ENCODE measurements around the gene TCFL5.

Gene TCFL5

GRCh38 chr20:62808211-62808865, 53.3 kb downstream of the TCFL5 start:
- Histone ChIP-seq H3K4me3 (no peak overlapping the region), H3K36me3 (ENCODE audit: insufficient read depth, low read length) (peaks cover 16% of the 10 kb centered on the region; the same call in 1 of the 2 replicates), H3K9me3 (ENCODE audit: low read depth, low read length) (no peaks in the 10 kb centered on the region), H3K9ac (ENCODE audit: insufficient read length) (no peak overlapping the region), H3K27ac (no peak overlapping the region)
- DNase-seq (ENCODE audit: low read depth, low spot score) = no peak
- TF ChIP-seq EZH2 (IDR thresholded peaks at IDR 0.05) (no peak), POLR2AphosphoS5 (IDR thresholded peaks at IDR 0.05; ENCODE audit: borderline replicate concordance, low read depth, low read length) (no peak), FOXP2 (optimal IDR thresholded peaks at IDR 0.05; ENCODE audit: control extremely low read depth, extremely low read length, insufficient read depth) (no peak)

GRCh38 chr20:62807444-62808210, 54.0 kb downstream of the TCFL5 start:
- TF ChIP-seq FOXP2 (optimal IDR thresholded peaks at IDR 0.05; ENCODE audit: control extremely low read depth, extremely low read length, insufficient read depth) = no peak
- no peak for TF ChIP-seq EZH2 (IDR thresholded peaks at IDR 0.05)
- TF ChIP-seq POLR2AphosphoS5 (IDR thresholded peaks at IDR 0.05; ENCODE audit: borderline replicate concordance, low read depth, low read length) = no peak
- DNase-seq (ENCODE audit: low read depth, low spot score) = no peak
- no peak overlapping the region for H3K27ac ChIP-seq
- no peak overlapping the region for H3K9ac ChIP-seq (ENCODE audit: insufficient read length)
- peaks cover 16% of the 10 kb centered on the region; the same call in 1 of the 2 replicates for H3K36me3 ChIP-seq (ENCODE audit: insufficient read depth, low read length)
- H3K4me3 ChIP-seq = no peak overlapping the region
- H3K9me3 ChIP-seq (ENCODE audit: low read depth, low read length) = no peaks in the 10 kb centered on the region

DNA sequence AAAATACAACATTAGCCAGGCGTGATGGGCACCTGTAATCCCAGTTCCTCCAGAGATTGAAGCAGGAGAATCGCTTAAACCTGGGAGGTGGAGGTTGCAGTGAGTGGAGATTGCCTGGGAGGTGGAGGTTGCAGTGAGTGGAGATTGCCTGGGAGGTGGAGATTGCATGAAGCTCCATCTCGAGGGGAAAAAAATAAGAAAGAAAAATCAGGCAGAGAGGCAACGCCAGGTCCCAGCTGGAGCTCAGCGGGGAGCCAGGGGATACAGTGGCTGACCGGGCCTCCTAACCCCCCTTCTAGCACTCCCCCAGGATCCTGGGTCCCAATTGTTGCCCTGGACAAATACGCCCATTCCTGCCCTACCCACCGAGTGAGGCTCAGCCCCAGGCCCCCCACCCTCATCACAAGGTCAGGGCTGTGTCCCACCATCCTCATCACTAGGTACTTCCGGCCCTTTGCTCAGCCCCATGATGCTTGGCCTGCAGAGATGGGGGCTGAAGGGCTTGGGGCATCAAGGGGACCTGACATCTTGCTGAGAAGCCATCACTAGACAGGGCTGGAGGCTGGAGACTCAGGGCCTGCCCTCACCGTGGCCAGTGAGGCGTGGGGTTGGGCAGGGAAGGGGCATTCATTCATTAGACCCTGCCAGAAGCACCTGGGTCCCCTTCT, 55.1 kb downstream of the TCFL5 start:
- Histone ChIP-seq H3K9ac (ENCODE audit: insufficient read length) (peak overlapping the region; percentile 81), H3K4me3 (peak overlapping the region; percentile 91), H3K36me3 (ENCODE audit: insufficient read depth, low read length) (peaks cover 14% of the 10 kb centered on the region; the same call in 1 of the 2 replicates), H3K27ac (no peak overlapping the region), H3K9me3 (ENCODE audit: low read depth, low read length) (no peaks in the 10 kb centered on the region)
- no peak for TF ChIP-seq FOXP2 (optimal IDR thresholded peaks at IDR 0.05; ENCODE audit: control extremely low read depth, extremely low read length, insufficient read depth)
- TF ChIP-seq EZH2 (IDR thresholded peaks at IDR 0.05) = no peak
- TF ChIP-seq POLR2AphosphoS5 (IDR thresholded peaks at IDR 0.05; ENCODE audit: borderline replicate concordance, low read depth, low read length) = no peak
- no peak for DNase-seq (ENCODE audit: low read depth, low spot score)

- Histone ChIP-seq H3K27ac (no peak overlapping the region), H3K4me3 (peak overlapping the region; percentile 91), H3K9ac (ENCODE audit: insufficient read length) (peak overlapping the region; percentile 81), H3K9me3 (ENCODE audit: low read depth, low read length) (no peaks in the 10 kb centered on the region), H3K36me3 (ENCODE audit: insufficient read depth, low read length) (peaks cover 14% of the 10 kb centered on the region; the same call in 1 of the 2 replicates)
- no peak for DNase-seq (ENCODE audit: low read depth, low spot score)
- TF ChIP-seq POLR2AphosphoS5 (IDR thresholded peaks at IDR 0.05; ENCODE audit: borderline replicate concordance, low read depth, low read length) = no peak
- no peak for TF ChIP-seq EZH2 (IDR thresholded peaks at IDR 0.05)
- TF ChIP-seq FOXP2 (optimal IDR thresholded peaks at IDR 0.05; ENCODE audit: control extremely low read depth, extremely low read length, insufficient read depth) = no peak
Observed at GRCh38 chr20:62805711-62806382, 55.8 kb downstream of the TCFL5 start.

GRCh38 chr20:62805155-62805710, 56.4 kb downstream of the TCFL5 start:
- peaks cover 19% of the 10 kb centered on the region for H3K36me3 ChIP-seq (ENCODE audit: insufficient read depth, low read length)
- no peak for DNase-seq (ENCODE audit: low read depth, low spot score)
- H3K9me3 ChIP-seq (ENCODE audit: low read depth, low read length) = no peaks in the 10 kb centered on the region
- H3K27ac ChIP-seq = no peak overlapping the region
- peak overlapping the region; percentile 91 for H3K4me3 ChIP-seq
- TF ChIP-seq FOXP2 (optimal IDR thresholded peaks at IDR 0.05; ENCODE audit: control extremely low read depth, extremely low read length, insufficient read depth) (no peak), EZH2 (IDR thresholded peaks at IDR 0.05) (no peak), POLR2AphosphoS5 (IDR thresholded peaks at IDR 0.05; ENCODE audit: borderline replicate concordance, low read depth, low read length) (no peak)
- H3K9ac ChIP-seq (ENCODE audit: insufficient read length) = peak overlapping the region; percentile 81

DNA sequence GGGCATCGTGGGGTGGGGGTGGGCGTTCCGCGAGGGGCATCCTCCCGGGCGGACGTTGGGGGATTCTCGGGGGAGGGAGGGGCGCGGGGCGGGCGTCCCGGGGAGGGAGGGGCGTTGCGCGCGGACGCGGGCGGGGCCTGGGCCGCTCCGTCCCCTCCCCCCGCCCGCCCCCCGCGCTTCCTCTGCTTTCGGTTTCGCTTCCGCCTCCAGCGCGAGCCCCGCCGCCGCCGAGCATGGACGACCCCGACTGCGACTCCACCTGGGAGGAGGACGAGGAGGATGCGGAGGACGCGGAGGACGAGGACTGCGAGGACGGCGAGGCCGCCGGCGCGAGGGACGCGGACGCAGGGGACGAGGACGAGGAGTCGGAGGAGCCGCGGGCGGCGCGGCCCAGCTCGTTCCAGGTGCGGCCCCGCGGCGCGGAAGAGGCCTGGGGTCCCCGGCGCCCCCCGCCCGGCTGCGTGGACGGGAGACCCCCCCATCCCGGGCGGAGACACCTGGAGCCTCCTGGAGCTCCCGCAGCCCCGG, 56.9 kb downstream of the TCFL5 start, which contains the start of gene OGFR:
Gene OGFR (plus strand): TSS at position 209 of the 528 bp plus-strand sequence. CDS start 25 bp downstream, at position 234.
- H3K4me3 ChIP-seq = peak within 1 kb of the TSS; percentile 91
- H3K36me3 ChIP-seq (ENCODE audit: insufficient read depth, low read length) = peaks cover 21% of the 10 kb centered on the region
- H3K9ac ChIP-seq (ENCODE audit: insufficient read length) = peak within 1 kb of the TSS; percentile 81
- H3K9me3 ChIP-seq (ENCODE audit: low read depth, low read length) = no peaks in the 10 kb centered on the region
- no peak for DNase-seq (ENCODE audit: low read depth, low spot score)
- H3K27ac ChIP-seq = no peak within 1 kb of the TSS
- peak; percentile 72; the same call in 1 of the 2 replicates for TF ChIP-seq POLR2AphosphoS5 (IDR thresholded peaks at IDR 0.05; ENCODE audit: borderline replicate concordance, low read depth, low read length)
- no peak for TF ChIP-seq EZH2 (IDR thresholded peaks at IDR 0.05)

DNA sequence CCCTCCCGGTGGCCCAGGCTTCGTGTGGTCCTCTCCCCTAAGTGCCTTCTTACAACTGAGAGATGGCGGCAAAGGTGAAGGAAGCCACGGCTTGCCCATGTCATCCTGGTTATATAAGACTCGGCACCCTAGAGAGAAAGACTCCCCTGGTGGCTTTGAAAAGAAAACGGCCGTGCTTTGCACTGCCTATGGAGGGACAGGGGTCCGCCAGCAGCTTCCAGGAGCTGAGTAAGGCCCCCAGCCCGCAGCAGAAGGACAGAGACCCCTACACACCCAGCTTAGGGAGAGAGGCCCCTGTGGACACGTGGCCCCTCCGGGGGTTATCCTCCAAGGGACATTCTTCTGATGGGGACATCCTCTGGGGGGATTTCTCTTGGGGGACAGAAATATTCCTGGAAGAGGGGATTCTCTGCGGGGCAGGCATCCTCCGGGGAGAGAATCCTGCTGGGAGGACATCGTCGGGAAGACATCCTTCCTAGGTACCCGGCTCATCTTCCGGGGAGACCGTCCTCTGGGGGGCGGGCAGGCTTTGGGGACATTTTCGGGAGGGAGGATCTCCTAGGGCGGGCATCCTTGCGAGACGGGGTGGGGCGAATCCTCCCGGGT, 57.5 kb downstream of the TCFL5 start:
- no peaks in the 10 kb centered on the region for H3K9me3 ChIP-seq (ENCODE audit: low read depth, low read length)
- H3K27ac ChIP-seq = no peak overlapping the region
- TF ChIP-seq POLR2AphosphoS5 (IDR thresholded peaks at IDR 0.05; ENCODE audit: borderline replicate concordance, low read depth, low read length) (no peak), EZH2 (IDR thresholded peaks at IDR 0.05) (no peak), FOXP2 (optimal IDR thresholded peaks at IDR 0.05; ENCODE audit: control extremely low read depth, extremely low read length, insufficient read depth) (no peak)
- no peak overlapping the region for H3K9ac ChIP-seq (ENCODE audit: insufficient read length)
- no peak for DNase-seq (ENCODE audit: low read depth, low spot score)
- peak overlapping the region; percentile 91 for H3K4me3 ChIP-seq
- peaks cover 21% of the 10 kb centered on the region for H3K36me3 ChIP-seq (ENCODE audit: insufficient read depth, low read length)
